ENCODE measurements around the gene NEU2. TPM values are rescaled to one million over a fixed set of nuclear protein-coding genes. Genes with fewer than 3 reads are reported as not detected.

Gene NEU2
- total RNA-seq, 2 donors from 2014 or later = not detected

GRCh38 chr2:233002829-233003657 is 29.4 kb upstream of the NEU2 start:
- no peaks in the 10 kb centered on the region for H3K9me3 Mint-ChIP-seq
- H3K4me1 Mint-ChIP-seq (ENCODE audit: low read depth in 2 of 2) = no peaks in the 10 kb centered on the region
- H3K36me3 Mint-ChIP-seq = no peaks in the 10 kb centered on the region
- peaks cover 0 to 1% of the 10 kb centered on the region in 2 donors for H3K27me3 Mint-ChIP-seq
- no peak overlapping the region for H3K27ac Mint-ChIP-seq
- ATAC-seq = no peak
- no peak for DNase-seq (ENCODE audit: low spot score)
- H3K4me3 Mint-ChIP-seq = no peak overlapping the region

GRCh38 chr2:233003658-233004555 is 28.6 kb upstream of the NEU2 start:
- Mint-ChIP-seq H3K9me3 (no peaks in the 10 kb centered on the region), H3K4me3 (no peak overlapping the region), H3K27me3 (peaks cover 0 to 3% of the 10 kb centered on the region in 2 donors), H3K36me3 (no peaks in the 10 kb centered on the region), H3K27ac (no peak overlapping the region), H3K4me1 (ENCODE audit: low read depth in 2 of 2) (no peaks in the 10 kb centered on the region)
- ATAC-seq (no peak), DNase-seq (ENCODE audit: low spot score) (no peak)

- Mint-ChIP-seq H3K27me3 (peaks cover 0 to 3% of the 10 kb centered on the region in 2 donors), H3K36me3 (no peaks in the 10 kb centered on the region), H3K9me3 (no peaks in the 10 kb centered on the region), H3K4me1 (ENCODE audit: low read depth in 2 of 2) (no peaks in the 10 kb centered on the region), H3K4me3 (no peak overlapping the region), H3K27ac (no peak overlapping the region)
- DNase-seq (ENCODE audit: low spot score) = no peak
- ATAC-seq = no peak
These were observed 27.4 kb upstream of the NEU2 start for GRCh38 chr2:233005096-233005495.

- H3K4me3 Mint-ChIP-seq = no peak overlapping the region
- DNase-seq (ENCODE audit: low spot score) (no peak), ATAC-seq (no peak)
- H3K4me1 Mint-ChIP-seq (ENCODE audit: low read depth in 2 of 2) = peaks cover 0 to 1% of the 10 kb centered on the region in 2 donors
- H3K9me3 Mint-ChIP-seq = no peaks in the 10 kb centered on the region
- H3K27ac Mint-ChIP-seq = no peak overlapping the region
- no peaks in the 10 kb centered on the region for H3K36me3 Mint-ChIP-seq
- H3K27me3 Mint-ChIP-seq = peaks cover 0 to 3% of the 10 kb centered on the region in 2 donors
These were observed 25.8 kb upstream of the NEU2 start for GRCh38 chr2:233006648-233007047.

GRCh38 chr2:233007270-233007669 is 25.2 kb upstream of the NEU2 start:
- no peak overlapping the region for H3K27ac Mint-ChIP-seq
- peaks cover 0 to 5% of the 10 kb centered on the region in 2 donors for H3K4me1 Mint-ChIP-seq (ENCODE audit: low read depth in 2 of 2)
- no peak for ATAC-seq
- peaks cover 0 to 3% of the 10 kb centered on the region in 2 donors for H3K27me3 Mint-ChIP-seq
- no peak for DNase-seq (ENCODE audit: low spot score)
- H3K36me3 Mint-ChIP-seq = no peaks in the 10 kb centered on the region
- no peak overlapping the region for H3K4me3 Mint-ChIP-seq
- no peaks in the 10 kb centered on the region for H3K9me3 Mint-ChIP-seq

GRCh38 chr2:233007739-233008138 is 24.7 kb upstream of the NEU2 start:
- Mint-ChIP-seq H3K9me3 (no peaks in the 10 kb centered on the region), H3K27me3 (peaks cover 0 to 3% of the 10 kb centered on the region in 2 donors), H3K4me1 (ENCODE audit: low read depth in 2 of 2) (peaks cover 0 to 5% of the 10 kb centered on the region in 2 donors), H3K4me3 (no peak overlapping the region), H3K27ac (no peak overlapping the region), H3K36me3 (no peaks in the 10 kb centered on the region)
- DNase-seq (ENCODE audit: low spot score) = no peak
- ATAC-seq = no peak

- no peaks in the 10 kb centered on the region for H3K9me3 Mint-ChIP-seq
- peaks cover 0 to 5% of the 10 kb centered on the region in 2 donors for H3K4me1 Mint-ChIP-seq (ENCODE audit: low read depth in 2 of 2)
- H3K27me3 Mint-ChIP-seq = peaks cover 0 to 3% of the 10 kb centered on the region in 2 donors
- no peak overlapping the region for H3K4me3 Mint-ChIP-seq
- H3K36me3 Mint-ChIP-seq = no peaks in the 10 kb centered on the region
- DNase-seq (ENCODE audit: low spot score) (no peak), ATAC-seq (no peak)
- H3K27ac Mint-ChIP-seq = no peak overlapping the region
These were observed 22.8 kb upstream of the NEU2 start for GRCh38 chr2:233009661-233010060.

GRCh38 chr2:233010569-233011267 is 21.8 kb upstream of the NEU2 start:
- no peak for ATAC-seq
- H3K4me3 Mint-ChIP-seq = no peak overlapping the region
- H3K4me1 Mint-ChIP-seq (ENCODE audit: low read depth in 2 of 2) = peaks cover 0 to 5% of the 10 kb centered on the region in 2 donors
- DNase-seq (ENCODE audit: low spot score) = no peak
- H3K27me3 Mint-ChIP-seq = peaks cover 0 to 3% of the 10 kb centered on the region in 2 donors
- H3K36me3 Mint-ChIP-seq = no peaks in the 10 kb centered on the region
- H3K9me3 Mint-ChIP-seq = peaks cover 4% of the 10 kb centered on the region
- H3K27ac Mint-ChIP-seq = no peak overlapping the region

GRCh38 chr2:233011268-233011650 is 21.2 kb upstream of the NEU2 start:
- Mint-ChIP-seq H3K36me3 (no peaks in the 10 kb centered on the region), H3K4me1 (ENCODE audit: low read depth in 2 of 2) (peaks cover 0 to 5% of the 10 kb centered on the region in 2 donors), H3K27ac (no peak overlapping the region), H3K4me3 (no peak overlapping the region), H3K27me3 (peaks cover 0 to 3% of the 10 kb centered on the region in 2 donors), H3K9me3 (peaks cover 4% of the 10 kb centered on the region)
- DNase-seq (ENCODE audit: low spot score) (no peak), ATAC-seq (no peak)

- Mint-ChIP-seq H3K4me3 (no peak overlapping the region), H3K27me3 (peaks cover 0 to 3% of the 10 kb centered on the region in 2 donors), H3K27ac (peak overlapping the region in 1 of 2 donors; percentile 72), H3K9me3 (peaks cover 4% of the 10 kb centered on the region), H3K36me3 (no peaks in the 10 kb centered on the region), H3K4me1 (ENCODE audit: low read depth in 2 of 2) (peaks cover 0 to 5% of the 10 kb centered on the region in 2 donors)
- ATAC-seq (peak in 1 of 2 donors; percentile 7), DNase-seq (ENCODE audit: low spot score) (no peak)
These were observed 20.8 kb upstream of the NEU2 start for GRCh38 chr2:233011702-233012131.

- no peak for ATAC-seq
- no peak for DNase-seq (ENCODE audit: low spot score)
- Mint-ChIP-seq H3K27ac (no peak overlapping the region), H3K36me3 (no peaks in the 10 kb centered on the region), H3K27me3 (peaks cover 0 to 3% of the 10 kb centered on the region in 2 donors), H3K4me3 (no peak overlapping the region), H3K9me3 (peaks cover 4% of the 10 kb centered on the region), H3K4me1 (ENCODE audit: low read depth in 2 of 2) (peaks cover 0 to 5% of the 10 kb centered on the region in 2 donors)
These were observed 20.0 kb upstream of the NEU2 start for GRCh38 chr2:233012301-233012971.

GRCh38 chr2:233013027-233013461 is 19.4 kb upstream of the NEU2 start, which contains the start of gene NGEF:
Gene NGEF (minus strand): TSS chr2:233013256. CDS start chr2:232974890, 38,366 bp downstream.
- Mint-ChIP-seq H3K27me3 (peaks cover 0 to 2% of the 10 kb centered on the region in 2 donors), H3K9me3 (peaks cover 4% of the 10 kb centered on the region), H3K4me3 (no peak within 1 kb of the TSS), H3K27ac (no peak within 1 kb of the TSS), H3K4me1 (ENCODE audit: low read depth in 2 of 2) (peaks cover 0 to 5% of the 10 kb centered on the region in 2 donors), H3K36me3 (no peaks in the 10 kb centered on the region)
- ATAC-seq (no peak), DNase-seq (ENCODE audit: low spot score) (no peak)

- H3K27ac Mint-ChIP-seq = no peak overlapping the region
- H3K36me3 Mint-ChIP-seq = no peaks in the 10 kb centered on the region
- H3K27me3 Mint-ChIP-seq = no peaks in the 10 kb centered on the region
- DNase-seq (ENCODE audit: low spot score) (no peak), ATAC-seq (no peak)
- peaks cover 0 to 5% of the 10 kb centered on the region in 2 donors for H3K4me1 Mint-ChIP-seq (ENCODE audit: low read depth in 2 of 2)
- H3K4me3 Mint-ChIP-seq = no peak overlapping the region
- peaks cover 4% of the 10 kb centered on the region for H3K9me3 Mint-ChIP-seq
These were observed 18.8 kb upstream of the NEU2 start for GRCh38 chr2:233013650-233014049.
